SK-N-SH (cell line): ENCODE data around the gene MRPS27. TPM values are rescaled to one million over a fixed set of nuclear protein-coding genes. Genes with fewer than 3 reads are reported as not detected.

Experiments
- CTCF ChIA-PET: fragments of 300-600, 350-600 bp; formaldehyde crosslinking; extraction: SDS; loops from one replicate; lab custom pipeline; 2021; lab: Yijun Ruan, JAX
- POLR2A ChIA-PET: fragments of 350-600 bp; sonication (Branson Sonifier 250); formaldehyde crosslinking; extraction: SDS; loops from one replicate; lab custom pipeline; 2020; ENCODE audit warnings: antibody characterized with exemption, inconsistent platforms; lab: Yijun Ruan, JAX
- DNase-seq: peaks from one replicate; pipeline ENCODE4 v3.0.0; 2012
- H2AFZ ChIP-seq: fragments of 200-600 bp; sonication (generic); 2 replicates; pipeline ENCODE4 v1.8.1; 2016; ENCODE audit warnings: antibody characterized with exemption, mild to moderate bottlenecking, low read depth
- H3F3A ChIP-seq: fragments of 200-600 bp; sonication (generic); replicated peaks from 2 replicates; pipeline ENCODE3; 2016; ENCODE audit warnings: antibody characterized with exemption, mild to moderate bottlenecking; ENCODE audit not compliant: insufficient read depth
- H3K27ac ChIP-seq, 2 experiments: fragments of 200-500 bp in 1 of 2; fragments of 200-600 bp in 1 of 2; sonication (Bioruptor generic) in 1 of 2; sonication (generic), shearing (Covaris generic) in 1 of 2; 2 replicates each; pipeline versions ENCODE4 v1.5.1 to v1.6.1; 2014 to 2016; ENCODE audit warnings: low read depth in 2 of 2, inconsistent platforms in 1 of 2, low read length in 1 of 2, mild to moderate bottlenecking in 1 of 2, mixed read lengths in 1 of 2
- H3K27me3 ChIP-seq: fragments of 200-600 bp; sonication (generic), shearing (Covaris generic); 2 replicates; pipeline ENCODE4 v1.6.1; 2016; ENCODE audit warnings: mixed run types; ENCODE audit not compliant: insufficient read depth
- H3K36me3 ChIP-seq, 2 experiments: fragments of 200-500 bp in 1 of 2; fragments of 200-600 bp in 1 of 2; sonication (Bioruptor generic) in 1 of 2; sonication (generic) in 1 of 2; replicated peaks in 1 of 2; 2 replicates each; pipeline versions ENCODE3 to v1.5.1; 2014 to 2016; ENCODE audit warnings: low read length in 1 of 2, mild to moderate bottlenecking in 1 of 2; ENCODE audit not compliant: insufficient read depth in 2 of 2, control insufficient read depth in 1 of 2
- H3K4me1 ChIP-seq, 2 experiments: fragments of 200-500 bp in 1 of 2; fragments of 200-600 bp in 1 of 2; sonication (Bioruptor generic) in 1 of 2; sonication (generic), shearing (Covaris generic) in 1 of 2; 2 replicates each; pipeline versions ENCODE4 v1.5.1 to v1.6.1; 2014 to 2016; ENCODE audit warnings: low read depth in 1 of 2, low read length in 1 of 2, mixed run types in 1 of 2; ENCODE audit not compliant: insufficient read depth in 2 of 2, control insufficient read depth in 1 of 2
- H3K4me2 ChIP-seq: fragments of 200-600 bp; sonication (generic), shearing (Covaris generic); 2 replicates; pipeline ENCODE4 v1.6.1; 2017; ENCODE audit warnings: mixed run types
- H3K4me3 ChIP-seq, 2 experiments: fragments of 200-500 bp in 1 of 2; fragments of 200-600 bp in 1 of 2; sonication (Bioruptor generic) in 1 of 2; sonication (generic), shearing (Covaris generic) in 1 of 2; 2 replicates each; pipeline versions ENCODE4 v1.5.1 to v1.8.1; 2014 to 2016; ENCODE audit warnings: low read depth in 2 of 2, inconsistent platforms in 1 of 2, low read length in 1 of 2, mild to moderate bottlenecking in 1 of 2, mixed read lengths in 1 of 2, moderate library complexity in 1 of 2
- H3K79me2 ChIP-seq: fragments of 200-600 bp; sonication (generic); 2 replicates; pipeline ENCODE4 v1.8.1; 2017; ENCODE audit warnings: mild to moderate bottlenecking; ENCODE audit not compliant: insufficient read depth
- H3K9ac ChIP-seq: fragments of 200-600 bp; sonication (generic); 2 replicates; pipeline ENCODE4 v1.6.1; 2017; ENCODE audit warnings: mixed run types
- H3K9me2 ChIP-seq: fragments of 200-600 bp; sonication (generic); 2 replicates; pipeline ENCODE4 v1.6.1; 2017; ENCODE audit warnings: mixed run types
- H3K9me3 ChIP-seq: fragments of 200-600 bp; sonication (generic); 2 replicates; pipeline ENCODE4 v1.6.1; 2017; ENCODE audit warnings: mixed run types, mild to moderate bottlenecking, moderate library complexity
- H4K20me1 ChIP-seq: fragments of 200-600 bp; sonication (generic); 2 replicates; pipeline ENCODE4 v1.6.1; 2017; ENCODE audit warnings: mild to moderate bottlenecking, mixed run types; ENCODE audit not compliant: insufficient read depth
- EZH2phosphoT487 ChIP-seq: fragments of 200-600 bp; sonication (generic); IDR thresholded peaks from 2 replicates; pipeline ENCODE4 v1.6.1; 2017; ENCODE audit warnings: low read depth, mixed run types, mild to moderate bottlenecking, antibody characterized with exemption, moderate library complexity, borderline replicate concordance
- FOSL2 ChIP-seq: IDR thresholded peaks from 2 replicates; pipeline ENCODE4 v1.4.0; 2012; ENCODE audit warnings: low read depth, mild to moderate bottlenecking, moderate library complexity, borderline replicate concordance
- NFIC ChIP-seq: IDR thresholded peaks from 2 replicates; pipeline ENCODE4 v1.4.0; 2012; ENCODE audit warnings: borderline replicate concordance
- RAD21 ChIP-seq: IDR thresholded peaks from 2 replicates; pipeline ENCODE4 v1.6.1; 2012; ENCODE audit warnings: mild to moderate bottlenecking, low read length
- RFX5 ChIP-seq: IDR thresholded peaks from 2 replicates; pipeline ENCODE4 v1.6.1; 2012; ENCODE audit warnings: mild to moderate bottlenecking, improper control_type of control experiment, low read length
- SMC3 ChIP-seq: IDR thresholded peaks from 2 replicates; pipeline ENCODE4 v1.6.1; 2012; ENCODE audit warnings: low read depth, low read length, improper control_type of control experiment
- TCF12 ChIP-seq: IDR thresholded peaks from 2 replicates; pipeline ENCODE4 v1.4.0; 2012
- WGBS: methylation state at CpG from one replicate; pipeline ENCODE4 v1.1.6; 2017; ENCODE audit warnings: low lambda C conversion rate; 5-methylcytosine and 5-hydroxymethylcytosine counted together
- polyA plus RNA-seq, 3 experiments: library from polyadenylated mRNA; depleted of rRNA; stranded (reverse); fragments of >200 nt; gene quantifications; 2 replicates each; pipeline ENCODE4 v1.2.3, GENCODE V29; 2012
- TF ChIP-seq, protein P1 (sequence below): fragments of 200-600 bp; sonication (generic); IDR thresholded peaks from 2 replicates; pipeline ENCODE4 v1.6.1; 2017; ENCODE audit warnings: antibody characterized with exemption, mild to moderate bottlenecking, moderate library complexity
- TF ChIP-seq, protein P2 (sequence below): fragments of 150-350 bp; IDR thresholded peaks from 2 replicates; pipeline ENCODE4 v1.6.1; 2016; ENCODE audit warnings: mild to moderate bottlenecking, low read depth, low read length

Gene MRPS27
- polyA plus RNA-seq, 1 of the 3 experiments (the other 2 are of a cell fraction) = 37.5 TPM

DNA sequence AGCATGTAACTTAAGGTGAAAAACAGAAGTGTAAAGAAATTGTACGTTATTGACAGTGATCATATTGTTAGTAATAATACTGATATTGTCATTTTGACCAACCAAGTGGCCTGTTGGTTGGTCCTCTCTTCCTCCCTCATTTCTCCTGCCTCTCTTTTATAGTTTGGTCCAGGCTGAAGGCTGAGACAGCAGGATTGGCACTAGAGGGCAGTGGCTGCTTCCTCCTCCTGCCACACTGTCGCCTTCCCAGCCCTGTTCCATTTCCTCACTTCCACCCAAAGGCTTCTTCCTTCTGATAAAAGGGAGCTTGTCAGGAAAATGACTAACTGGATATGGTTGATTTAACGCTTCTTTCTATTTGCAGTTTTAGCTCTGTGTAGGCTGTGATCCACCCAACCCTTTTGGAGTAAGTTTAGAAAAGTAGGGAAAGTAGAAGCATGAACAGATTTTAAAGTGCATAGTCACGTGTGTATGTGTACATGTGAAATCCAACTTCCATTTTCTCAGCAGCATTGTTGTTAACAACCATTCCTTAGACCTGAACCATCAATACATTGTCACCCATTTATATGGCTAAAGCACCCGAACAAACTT is 35.8 kb upstream of the MRPS27 start:
- Histone ChIP-seq H3K4me2 (no peak overlapping the region), H2AFZ (no peak overlapping the region), H3K9ac (no peak overlapping the region), H3K9me3 (no peaks in the 10 kb centered on the region), H4K20me1 (no peaks in the 10 kb centered on the region), H3K79me2 (no peaks in the 10 kb centered on the region), H3K4me1 (peaks cover 0 to 8% of the 10 kb centered on the region in 2 experiments; a peak in 2 of 4 replicates), H3K36me3 (peaks cover 18 to 20% of the 10 kb centered on the region in 2 experiments), H3K27ac (no peak overlapping the region), H3K27me3 (no peaks in the 10 kb centered on the region), H3K4me3 (no peak overlapping the region), H3K9me2 (no peaks in the 10 kb centered on the region), H3F3A (peaks cover 10% of the 10 kb centered on the region)
- POLR2A ChIA-PET = interaction anchor here (0.6 kb wide), 1 partner anchor 35 kb away, joined by 3 read pairs; the partner anchor contains the start of genes MRPS27 and PTCD2
- 88% methylated on average over 5 of the region's 5 CpGs for WGBS
- peak; percentile 45 for DNase-seq
- TF ChIP-seq, protein P1, sequence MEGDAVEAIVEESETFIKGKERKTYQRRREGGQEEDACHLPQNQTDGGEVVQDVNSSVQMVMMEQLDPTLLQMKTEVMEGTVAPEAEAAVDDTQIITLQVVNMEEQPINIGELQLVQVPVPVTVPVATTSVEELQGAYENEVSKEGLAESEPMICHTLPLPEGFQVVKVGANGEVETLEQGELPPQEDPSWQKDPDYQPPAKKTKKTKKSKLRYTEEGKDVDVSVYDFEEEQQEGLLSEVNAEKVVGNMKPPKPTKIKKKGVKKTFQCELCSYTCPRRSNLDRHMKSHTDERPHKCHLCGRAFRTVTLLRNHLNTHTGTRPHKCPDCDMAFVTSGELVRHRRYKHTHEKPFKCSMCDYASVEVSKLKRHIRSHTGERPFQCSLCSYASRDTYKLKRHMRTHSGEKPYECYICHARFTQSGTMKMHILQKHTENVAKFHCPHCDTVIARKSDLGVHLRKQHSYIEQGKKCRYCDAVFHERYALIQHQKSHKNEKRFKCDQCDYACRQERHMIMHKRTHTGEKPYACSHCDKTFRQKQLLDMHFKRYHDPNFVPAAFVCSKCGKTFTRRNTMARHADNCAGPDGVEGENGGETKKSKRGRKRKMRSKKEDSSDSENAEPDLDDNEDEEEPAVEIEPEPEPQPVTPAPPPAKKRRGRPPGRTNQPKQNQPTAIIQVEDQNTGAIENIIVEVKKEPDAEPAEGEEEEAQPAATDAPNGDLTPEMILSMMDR = peak; percentile 59
- TF ChIP-seq RAD21 = peak; percentile 76
- no peak for TF ChIP-seq EZH2phosphoT487
- peak; percentile 51 for TF ChIP-seq SMC3
- no peak for TF ChIP-seq RFX5
- CTCF ChIA-PET = interaction anchor here (0.6 to 4.1 kb wide), 24 partner anchors 9 to 1098 kb away, joined by 3 to 36 read pairs (median 3); no protein-coding TSS in a partner anchor

DNA sequence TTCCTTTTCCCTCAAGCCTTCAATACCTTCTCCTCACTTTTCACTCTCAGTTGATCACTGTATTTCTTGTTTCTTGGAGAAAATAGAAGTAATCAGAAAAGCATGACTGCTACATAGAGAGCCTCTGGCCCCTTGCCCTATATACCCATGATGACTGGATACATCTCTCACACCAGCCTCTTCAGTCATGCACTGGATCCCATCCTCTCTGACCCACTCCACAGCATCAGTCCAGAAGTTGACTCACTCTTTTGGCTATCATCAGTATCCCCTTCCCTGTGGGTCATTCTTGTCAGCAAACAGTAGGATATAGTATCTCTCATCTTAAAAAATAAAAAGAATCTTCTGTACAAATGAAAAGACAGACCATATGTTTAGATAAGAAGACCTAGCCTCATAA is 33.0 kb upstream of the MRPS27 start:
- H3F3A ChIP-seq = peaks cover 16% of the 10 kb centered on the region
- no peak overlapping the region for H3K9ac ChIP-seq
- H3K4me1 ChIP-seq = peaks cover 0 to 8% of the 10 kb centered on the region in 2 experiments; a peak in 3 of 4 replicates
- TF ChIP-seq NFIC (peak; percentile 38; the same call in 1 of the 2 replicates), FOSL2 (peak; percentile 29; the same call in 1 of the 2 replicates), TCF12 (peak; percentile 23; the same call in 1 of the 2 replicates)
- TF ChIP-seq, protein P2, sequence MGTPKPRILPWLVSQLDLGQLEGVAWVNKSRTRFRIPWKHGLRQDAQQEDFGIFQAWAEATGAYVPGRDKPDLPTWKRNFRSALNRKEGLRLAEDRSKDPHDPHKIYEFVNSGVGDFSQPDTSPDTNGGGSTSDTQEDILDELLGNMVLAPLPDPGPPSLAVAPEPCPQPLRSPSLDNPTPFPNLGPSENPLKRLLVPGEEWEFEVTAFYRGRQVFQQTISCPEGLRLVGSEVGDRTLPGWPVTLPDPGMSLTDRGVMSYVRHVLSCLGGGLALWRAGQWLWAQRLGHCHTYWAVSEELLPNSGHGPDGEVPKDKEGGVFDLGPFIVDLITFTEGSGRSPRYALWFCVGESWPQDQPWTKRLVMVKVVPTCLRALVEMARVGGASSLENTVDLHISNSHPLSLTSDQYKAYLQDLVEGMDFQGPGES = no peak
- H3K4me2 ChIP-seq = no peak overlapping the region
- no peak overlapping the region for H3K4me3 ChIP-seq
- CTCF ChIA-PET = interaction anchor here (1.2 kb wide), 1 partner anchor 730 kb away, joined by 3 read pairs; no protein-coding TSS in a partner anchor
- POLR2A ChIA-PET = no interaction called here
- H3K36me3 ChIP-seq = peaks cover 3 to 5% of the 10 kb centered on the region in 2 experiments
- H4K20me1 ChIP-seq = no peaks in the 10 kb centered on the region
- no peak for DNase-seq
- H2AFZ ChIP-seq = no peak overlapping the region
- no peaks in the 10 kb centered on the region for H3K9me3 ChIP-seq
- no peaks in the 10 kb centered on the region for H3K27me3 ChIP-seq
- no peaks in the 10 kb centered on the region for H3K79me2 ChIP-seq
- no peaks in the 10 kb centered on the region for H3K9me2 ChIP-seq
- peak overlapping the region in 1 of 2 experiments; percentile 70; a peak in 2 of 4 replicates for H3K27ac ChIP-seq
